Panc1 (cell line): ENCODE data around the gene WDR27. TPM values are rescaled to one million over a fixed set of nuclear protein-coding genes. Genes with fewer than 3 reads are reported as not detected.

Experiments used
- ATAC-seq: fragments of 200-7000 bp; cut with Tn5 transposase; 2 replicates; pipeline ENCODE4 v1.9.1; 2020; ENCODE audit warnings: mild to moderate bottlenecking, moderate library complexity
- BruUV-seq: library from RNA; stranded (reverse); fragments of 400-500 nt; replicated peaks from 2 replicates; lab custom pipeline; 2021; lab: Mats Ljungman, UMichigan
- CTCF ChIA-PET: fragments of 300-600 bp; sonication (Branson Sonifier 250); formaldehyde crosslinking; loops from one replicate; lab custom pipeline; 2022; ENCODE audit warnings: antibody characterized with exemption; lab: Charles Lee
- POLR2A ChIA-PET: fragments of 300-600 bp; sonication (Branson Sonifier 250); formaldehyde crosslinking; loops from one replicate; lab custom pipeline; 2022; ENCODE audit warnings: antibody characterized with exemption; lab: Charles Lee
- DNase-seq: peaks from one replicate; pipeline ENCODE4 v3.0.0-alpha.2; 2010; ENCODE audit warnings: low read depth, low spot score
- H3K27ac ChIP-seq: 2 replicates; pipeline ENCODE4 v1.5.1; 2011; ENCODE audit warnings: mild to moderate bottlenecking, low read length, inconsistent platforms
- H3K27me3 ChIP-seq: fragments of 200-500 bp; sonication (Bioruptor generic); 2 replicates; pipeline ENCODE4 v1.6.0; 2014; ENCODE audit warnings: low read length, inconsistent platforms; ENCODE audit not compliant: control insufficient read depth, insufficient read depth
- H3K36me3 ChIP-seq: fragments of 200-500 bp; sonication (Bioruptor generic); 2 replicates; pipeline ENCODE4 v1.5.1; 2014; ENCODE audit warnings: inconsistent platforms, mild to moderate bottlenecking, low read length, moderate library complexity; ENCODE audit not compliant: control insufficient read depth, insufficient read depth
- H3K4me1 ChIP-seq: 2 replicates; pipeline ENCODE4 v1.5.1; 2011; ENCODE audit warnings: inconsistent platforms, mild to moderate bottlenecking, low read length, moderate library complexity; ENCODE audit not compliant: control insufficient read depth, insufficient read depth
- H3K4me3 ChIP-seq, 2 experiments: 2 replicates each; pipeline ENCODE4 v1.5.1; 2011 to 2012; ENCODE audit warnings: low read depth in 2 of 2, low read length in 2 of 2, mild to moderate bottlenecking in 2 of 2, inconsistent platforms in 1 of 2, moderate library complexity in 1 of 2
- H3K9me3 ChIP-seq: fragments of 200-500 bp; sonication (Bioruptor generic); 2 replicates; pipeline ENCODE4 v1.5.1; 2014; ENCODE audit warnings: low read depth, mild to moderate bottlenecking, inconsistent platforms, low read length, moderate library complexity; ENCODE audit not compliant: control insufficient read depth, insufficient read depth
- CTCF ChIP-seq: fragments of 450-650 bp; IDR thresholded peaks from 2 replicates; pipeline ENCODE4 v1.5.1; 2017; ENCODE audit warnings: mild to moderate bottlenecking
- POLR2AphosphoS5 ChIP-seq: IDR thresholded peaks from 2 replicates; pipeline ENCODE4 v1.6.1; 2012; ENCODE audit warnings: mild to moderate bottlenecking, low read depth, low read length, moderate library complexity
- SIN3A ChIP-seq: IDR thresholded peaks from 2 replicates; pipeline ENCODE4 v1.6.1; 2012; ENCODE audit warnings: low read depth, mild to moderate bottlenecking, low read length, moderate library complexity, borderline replicate concordance; ENCODE audit not compliant: insufficient read depth
- TCF7L2 ChIP-seq: IDR thresholded peaks from 2 replicates; pipeline ENCODE4 v1.6.1; 2011; ENCODE audit warnings: mild to moderate bottlenecking, low read depth, low read length, inconsistent platforms
- in situ Hi-C: cut with HindIII; loops from 2 replicates; pipeline ENCODE4 v1.10.0; 2016; ENCODE audit warnings: low sequenced_read_pairs, low pct_unique_long_range_greater_than_20kb
- intact Hi-C: fragments of 100-400 bp; cut with micrococcal nuclease; formaldehyde crosslinking; loops from one replicate; pipeline ENCODE4 v1.10.0; 2022; ENCODE audit not compliant: unreplicated experiment
- total RNA-seq: library from RNA; stranded (reverse); gene quantifications from one replicate; pipeline ENCODE4 v1.2.1, GENCODE V29; 2021; ENCODE audit not compliant: unreplicated experiment
- TF ChIP-seq, protein P1 (sequence below), 2 experiments: IDR thresholded peaks; 2 replicates each; pipeline ENCODE4 v1.6.1; 2011 to 2012; ENCODE audit warnings: low read depth in 2 of 2, control low read depth in 1 of 2, low read length in 1 of 2, mild to moderate bottlenecking in 1 of 2, moderate library complexity in 1 of 2; ENCODE audit not compliant: insufficient read depth in 1 of 2

The WDR27 gene
- total RNA-seq, 1 experiment from 2014 or later, result 56.3 TPM

GRCh38 chr6:169668203-169668847, 33.5 kb downstream of the WDR27 start:
- H3K9me3 ChIP-seq, result no peaks in the 10 kb centered on the region
- DNase-seq, result no peak
- TF ChIP-seq TCF7L2 (no peak), POLR2AphosphoS5 (no peak), SIN3A (no peak), CTCF (no peak)
- TF ChIP-seq, protein P1, sequence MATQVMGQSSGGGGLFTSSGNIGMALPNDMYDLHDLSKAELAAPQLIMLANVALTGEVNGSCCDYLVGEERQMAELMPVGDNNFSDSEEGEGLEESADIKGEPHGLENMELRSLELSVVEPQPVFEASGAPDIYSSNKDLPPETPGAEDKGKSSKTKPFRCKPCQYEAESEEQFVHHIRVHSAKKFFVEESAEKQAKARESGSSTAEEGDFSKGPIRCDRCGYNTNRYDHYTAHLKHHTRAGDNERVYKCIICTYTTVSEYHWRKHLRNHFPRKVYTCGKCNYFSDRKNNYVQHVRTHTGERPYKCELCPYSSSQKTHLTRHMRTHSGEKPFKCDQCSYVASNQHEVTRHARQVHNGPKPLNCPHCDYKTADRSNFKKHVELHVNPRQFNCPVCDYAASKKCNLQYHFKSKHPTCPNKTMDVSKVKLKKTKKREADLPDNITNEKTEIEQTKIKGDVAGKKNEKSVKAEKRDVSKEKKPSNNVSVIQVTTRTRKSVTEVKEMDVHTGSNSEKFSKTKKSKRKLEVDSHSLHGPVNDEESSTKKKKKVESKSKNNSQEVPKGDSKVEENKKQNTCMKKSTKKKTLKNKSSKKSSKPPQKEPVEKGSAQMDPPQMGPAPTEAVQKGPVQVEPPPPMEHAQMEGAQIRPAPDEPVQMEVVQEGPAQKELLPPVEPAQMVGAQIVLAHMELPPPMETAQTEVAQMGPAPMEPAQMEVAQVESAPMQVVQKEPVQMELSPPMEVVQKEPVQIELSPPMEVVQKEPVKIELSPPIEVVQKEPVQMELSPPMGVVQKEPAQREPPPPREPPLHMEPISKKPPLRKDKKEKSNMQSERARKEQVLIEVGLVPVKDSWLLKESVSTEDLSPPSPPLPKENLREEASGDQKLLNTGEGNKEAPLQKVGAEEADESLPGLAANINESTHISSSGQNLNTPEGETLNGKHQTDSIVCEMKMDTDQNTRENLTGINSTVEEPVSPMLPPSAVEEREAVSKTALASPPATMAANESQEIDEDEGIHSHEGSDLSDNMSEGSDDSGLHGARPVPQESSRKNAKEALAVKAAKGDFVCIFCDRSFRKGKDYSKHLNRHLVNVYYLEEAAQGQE (IDR thresholded peaks at IDR 0.05; ENCODE audit: insufficient read depth in 1 of 2, low read depth in 2 of 2, low read length in 1 of 2), result no peak
- H3K27ac ChIP-seq, result no peak overlapping the region
- no peak overlapping the region for H3K4me3 ChIP-seq
- ChIA-PET POLR2A (no interaction called here), CTCF (no interaction called here)
- intact Hi-C loops, result no loop called here
- H3K4me1 ChIP-seq, result no peaks in the 10 kb centered on the region
- in situ Hi-C loops, result no loop called here
- peaks cover 22% of the 10 kb centered on the region for H3K36me3 ChIP-seq
- no TSS peak for BruUV-seq
- H3K27me3 ChIP-seq, result no peaks in the 10 kb centered on the region
- no peak for ATAC-seq

DNA sequence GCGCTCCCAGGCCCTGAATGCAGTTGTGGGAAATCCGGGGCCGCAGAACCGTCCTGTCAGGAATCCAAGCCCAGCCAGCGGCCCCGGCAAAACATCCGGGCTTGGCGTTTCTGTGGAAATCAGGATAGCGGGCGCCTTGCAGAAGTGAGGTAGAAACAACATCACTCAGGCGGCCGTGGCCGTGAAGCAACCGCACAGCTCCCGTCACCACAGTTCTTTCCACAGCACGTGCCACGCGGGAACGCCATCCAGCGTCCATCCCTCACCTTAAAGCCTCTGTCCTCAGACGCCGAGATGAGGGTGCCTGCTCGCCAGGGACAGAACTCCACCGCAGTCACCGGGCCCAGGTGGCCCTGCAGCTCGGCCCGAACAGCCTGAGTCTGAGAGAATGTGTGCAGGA, 34.1 kb downstream of the WDR27 start:
- TF ChIP-seq CTCF (no peak), POLR2AphosphoS5 (no peak), SIN3A (no peak), TCF7L2 (no peak)
- TF ChIP-seq, protein P1 (IDR thresholded peaks at IDR 0.05; ENCODE audit: insufficient read depth in 1 of 2, low read depth in 2 of 2, low read length in 1 of 2), result no peak
- no TSS peak for BruUV-seq
- ChIA-PET POLR2A (no interaction called here), CTCF (no interaction called here)
- H3K27ac ChIP-seq, result no peak overlapping the region
- peaks cover 20% of the 10 kb centered on the region for H3K36me3 ChIP-seq
- intact Hi-C loops, result no loop called here
- no peaks in the 10 kb centered on the region for H3K9me3 ChIP-seq
- in situ Hi-C loops, result no loop called here
- no peaks in the 10 kb centered on the region for H3K4me1 ChIP-seq
- no peaks in the 10 kb centered on the region for H3K27me3 ChIP-seq
- H3K4me3 ChIP-seq, result no peak overlapping the region
- no peak for ATAC-seq
- DNase-seq, result no peak
